Psoas muscle (tissue), 8 donors: ENCODE results near the gene NFS1. TPM values are rescaled to one million over a fixed set of nuclear protein-coding genes. Genes with fewer than 3 reads are reported as not detected.
A peak's percentile ranks its signal among the peaks of the same experiment; 100 is the strongest.

Experiments
- ATAC-seq, 4 donors: fragments of 200-7000 bp; cut with Tn5 transposase; one replicate each; pipeline ENCODE4 v1.9.1; 2020; ENCODE audit warnings: moderate library complexity in 3 of 4, mild to moderate bottlenecking in 2 of 4
- DNase-seq, 2 donors: peaks; one replicate each; pipeline ENCODE4 v3.0.0-alpha.2; 2020
- H3K27ac ChIP-seq: fragments of 200-600 bp; one replicate; pipeline ENCODE4 v1.8.0; 2022
- H3K27me3 ChIP-seq, 3 donors: fragments of 200-600 bp in 1 of 3; one replicate each; pipeline versions ENCODE4 v1.6.1 to v1.8.0; 2013 to 2022; ENCODE audit warnings: low read length in 2 of 3, mild to moderate bottlenecking in 2 of 3, moderate library complexity in 1 of 3; ENCODE audit not compliant: insufficient read depth in 3 of 3
- H3K36me3 ChIP-seq, 2 donors: fragments of 200-600 bp in 1 of 2; one replicate each; pipeline versions ENCODE4 v1.6.1 to v1.8.0; 2013 to 2022; ENCODE audit warnings: low read depth in 1 of 2, mild to moderate bottlenecking in 1 of 2, moderate library complexity in 1 of 2; ENCODE audit not compliant: insufficient read depth in 1 of 2
- H3K4me1 ChIP-seq: fragments of 200-600 bp; one replicate; pipeline ENCODE4 v1.8.0; 2022
- H3K4me3 ChIP-seq: fragments of 200-600 bp; one replicate; pipeline ENCODE4 v1.8.0; 2022; ENCODE audit warnings: mild to moderate bottlenecking
- H3K9me3 ChIP-seq: fragments of 200-600 bp; one replicate; pipeline ENCODE4 v1.8.0; 2022
- WGBS, 3 donors: extraction: QIAGEN DNeasy Blood & Tissue Kit; methylation state at CpG; one replicate each; pipeline versions ENCODE4 v1.1.6 to v1.1.7; 2013; 5-methylcytosine and 5-hydroxymethylcytosine counted together
- intact Hi-C, 2 donors: fragments of 100-400 bp; cut with DNase I; formaldehyde crosslinking; loops; one replicate each; pipeline versions ENCODE4 v1.11.0 to v1.14.2; 2022
- polyA plus RNA-seq, 3 donors: library from polyadenylated mRNA; stranded (reverse); fragments of 200-250 nt; gene quantifications; one replicate each; pipeline ENCODE4 v1.2.3, GENCODE V29; 2013
- total RNA-seq, 4 donors: library from RNA; stranded (reverse); fragmentation: NEBNext Ultra II Directional in 2 of 4; extraction: Animal tissue kit (Norgen Biotek cat#: 25700) in 2 of 4; gene quantifications; one replicate each; pipeline versions ENCODE4 v1.2.1 to v1.2.4, GENCODE V29; 2021 to 2023
- TF ChIP-seq, protein P1 (sequence below): fragments of 200-600 bp; IDR thresholded peaks from one replicate; pipeline ENCODE4 v1.8.0; 2022; ENCODE audit warnings: antibody characterized with exemption
- donor health status: healthy with polysubstance abuse.
- donor health status: DM: no; HTN: no; CAD: no; lungs with moderate emphysema.
- donor health status: Bipolar disorder and iron deficiency.
- donor health status: healthy.
- donor health status: DM: yes; HTN: yes; CAD: no.
- donor health status: DM: no; HTN: no; CAD: no.
- donor health status: DM: no; HTN: no; CAD: no.
- donor health status: DM: yes; HTN: yes; CAD: no.

Gene NFS1
- total and polyA plus RNA-seq, 7 donors, result 19.8 to 45.0 (median 35.2) TPM

DNA sequence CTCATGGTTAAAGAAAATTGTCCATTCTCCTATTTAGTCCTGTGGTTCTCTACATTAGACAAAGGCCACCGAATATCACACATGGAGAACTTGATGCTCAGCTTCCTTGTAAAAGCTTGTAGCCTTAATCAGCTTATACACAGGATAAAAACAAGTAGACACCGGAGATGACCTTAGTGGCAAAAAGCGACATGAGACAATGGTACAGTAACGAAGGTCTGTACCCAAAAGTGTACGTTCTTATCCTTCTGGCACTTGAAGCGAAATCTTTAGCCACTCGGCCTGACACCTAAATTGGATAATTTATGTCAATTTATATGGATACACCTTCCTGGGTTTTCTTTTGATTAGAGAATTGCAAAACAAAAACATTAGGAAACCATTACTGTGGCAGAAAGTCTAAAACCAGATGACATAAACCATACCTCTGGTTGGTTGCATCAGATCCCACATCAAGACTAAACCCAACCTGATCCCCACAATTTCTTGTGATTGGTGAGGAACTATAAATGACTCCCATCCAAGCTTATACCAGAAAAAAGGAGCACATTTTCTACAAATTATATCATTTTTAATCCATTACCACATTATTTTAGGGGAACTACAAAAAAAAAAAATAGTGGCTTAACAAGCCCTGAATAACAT, 36.8 kb upstream of the NFS1 start:
- H3K27ac ChIP-seq, result no peak overlapping the region

DNA sequence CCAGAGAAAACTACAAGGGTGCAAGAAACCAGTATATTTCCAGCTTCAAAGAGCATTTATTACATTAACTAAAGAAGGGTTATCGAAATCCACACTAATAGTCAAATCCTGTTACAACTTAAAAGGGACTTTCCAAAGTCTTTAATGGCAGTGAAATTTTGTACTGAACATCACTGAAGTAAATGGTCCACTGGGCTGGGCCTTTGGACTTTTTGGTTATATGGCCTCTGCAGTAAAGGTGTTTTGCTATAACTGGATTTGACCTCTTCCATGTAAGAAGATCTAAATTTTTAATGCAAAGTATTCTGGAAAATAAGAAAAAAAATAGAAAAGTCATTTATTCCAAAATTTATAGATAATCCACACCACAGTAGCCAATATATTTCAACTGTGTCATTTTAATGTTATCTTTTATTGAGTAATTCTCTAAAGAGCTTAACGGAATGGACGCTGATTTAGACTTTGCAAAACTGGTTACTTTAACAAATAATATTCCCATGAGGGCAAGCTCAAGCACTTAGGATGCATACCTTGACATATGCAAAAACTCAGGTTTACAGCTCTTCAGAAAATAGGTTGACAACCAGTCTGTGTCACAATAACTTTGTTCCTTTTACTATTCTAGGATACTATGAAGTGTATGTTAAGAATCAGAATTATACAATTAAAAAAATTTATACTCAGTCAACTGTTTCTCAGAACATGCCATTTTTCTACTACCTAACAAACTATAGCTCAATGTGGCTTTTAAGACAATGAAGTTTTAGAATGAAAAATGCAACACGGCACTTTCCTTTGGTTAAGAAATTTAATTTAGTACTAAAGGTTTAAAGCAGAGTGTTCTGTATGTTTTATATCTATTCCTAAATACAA, 35.9 kb upstream of the NFS1 start:
- peaks cover 16 to 100% of the 10 kb centered on the region in 2 donors for H3K36me3 ChIP-seq
- 64 to 66% (median 65%) methylated on average over 4 of the region's 4 CpGs for WGBS, 3 donors
- DNase-seq (no peak), ATAC-seq (no peak)
- TF ChIP-seq, protein P1, sequence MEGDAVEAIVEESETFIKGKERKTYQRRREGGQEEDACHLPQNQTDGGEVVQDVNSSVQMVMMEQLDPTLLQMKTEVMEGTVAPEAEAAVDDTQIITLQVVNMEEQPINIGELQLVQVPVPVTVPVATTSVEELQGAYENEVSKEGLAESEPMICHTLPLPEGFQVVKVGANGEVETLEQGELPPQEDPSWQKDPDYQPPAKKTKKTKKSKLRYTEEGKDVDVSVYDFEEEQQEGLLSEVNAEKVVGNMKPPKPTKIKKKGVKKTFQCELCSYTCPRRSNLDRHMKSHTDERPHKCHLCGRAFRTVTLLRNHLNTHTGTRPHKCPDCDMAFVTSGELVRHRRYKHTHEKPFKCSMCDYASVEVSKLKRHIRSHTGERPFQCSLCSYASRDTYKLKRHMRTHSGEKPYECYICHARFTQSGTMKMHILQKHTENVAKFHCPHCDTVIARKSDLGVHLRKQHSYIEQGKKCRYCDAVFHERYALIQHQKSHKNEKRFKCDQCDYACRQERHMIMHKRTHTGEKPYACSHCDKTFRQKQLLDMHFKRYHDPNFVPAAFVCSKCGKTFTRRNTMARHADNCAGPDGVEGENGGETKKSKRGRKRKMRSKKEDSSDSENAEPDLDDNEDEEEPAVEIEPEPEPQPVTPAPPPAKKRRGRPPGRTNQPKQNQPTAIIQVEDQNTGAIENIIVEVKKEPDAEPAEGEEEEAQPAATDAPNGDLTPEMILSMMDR, result no peak
- H3K4me1 ChIP-seq, result peaks cover 90% of the 10 kb centered on the region
- intact Hi-C loops, result loop anchor here in 1 of 2 donors (5.0 kb wide), 1 partner anchor 33 kb away; no protein-coding TSS in a partner anchor
- no peaks in the 10 kb centered on the region for H3K27me3 ChIP-seq
- H3K9me3 ChIP-seq, result no peaks in the 10 kb centered on the region
- H3K4me3 ChIP-seq, result peak overlapping the region; percentile 29
- no peak overlapping the region for H3K27ac ChIP-seq

More for the DNA sequence above, 36.8 kb upstream of the NFS1 start:
- Histone ChIP-seq H3K4me3 (peak overlapping the region; percentile 29), H3K9me3 (no peaks in the 10 kb centered on the region), H3K27me3 (no peaks in the 10 kb centered on the region), H3K4me1 (peaks cover 86% of the 10 kb centered on the region), H3K36me3 (peaks cover 18 to 100% of the 10 kb centered on the region in 2 donors)
- DNase-seq (no peak), ATAC-seq (no peak)
- intact Hi-C loops, result loop anchor here in 1 of 2 donors (5.0 kb wide), 1 partner anchor 34 kb away; no protein-coding TSS in a partner anchor
- 28 to 42% (median 32%) methylated on average over 7 of the region's 7 CpGs for WGBS, 3 donors
- TF ChIP-seq, protein P1, result no peak

DNA sequence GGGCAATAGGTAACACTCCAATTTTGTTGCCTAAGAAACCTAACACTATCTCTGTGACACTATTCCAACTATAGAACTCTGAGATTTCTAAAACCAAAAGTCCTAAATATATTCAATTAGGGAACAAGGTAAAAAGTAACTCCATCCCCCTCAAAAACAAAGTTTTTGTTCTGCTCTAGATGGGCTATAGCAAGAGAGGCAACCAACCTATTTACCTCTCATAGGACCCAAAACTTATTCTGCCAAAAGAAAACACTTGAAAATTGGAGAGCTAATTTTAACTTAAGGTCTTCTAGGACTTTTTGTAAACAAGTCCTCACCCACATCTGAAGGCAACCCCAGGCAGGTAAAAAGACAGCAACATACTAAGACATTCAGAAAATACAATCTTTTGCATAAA, 35.2 kb upstream of the NFS1 start:
- ATAC-seq (no peak), DNase-seq (no peak)
- H3K9me3 ChIP-seq, result no peaks in the 10 kb centered on the region
- no peaks in the 10 kb centered on the region for H3K27me3 ChIP-seq
- H3K27ac ChIP-seq, result peak overlapping the region; percentile 13
- TF ChIP-seq, protein P1, result no peak
- intact Hi-C loops, result no loop called here
- peaks cover 89% of the 10 kb centered on the region for H3K4me1 ChIP-seq
- peaks cover 15 to 100% of the 10 kb centered on the region in 2 donors for H3K36me3 ChIP-seq
- H3K4me3 ChIP-seq, result peak overlapping the region; percentile 17

DNA sequence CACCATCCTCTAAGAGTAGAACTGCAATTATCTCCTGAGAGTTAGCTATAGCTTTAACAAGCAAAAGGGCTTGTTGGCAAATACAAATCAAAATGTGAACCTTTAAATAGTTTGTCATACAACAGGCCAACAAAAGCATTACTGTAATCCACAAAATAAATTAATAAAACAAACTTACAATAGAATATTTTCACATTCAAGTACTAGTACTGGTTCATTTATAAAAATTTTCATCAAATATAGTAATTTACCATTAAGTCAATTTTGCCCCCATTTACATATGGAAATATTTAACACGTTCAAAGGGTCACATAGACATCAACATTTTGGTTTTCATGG, 33.5 kb upstream of the NFS1 start:
- Histone ChIP-seq H3K4me1 (peaks cover 74% of the 10 kb centered on the region), H3K9me3 (no peaks in the 10 kb centered on the region), H3K27ac (no peak overlapping the region), H3K27me3 (no peaks in the 10 kb centered on the region), H3K4me3 (peak overlapping the region; percentile 3), H3K36me3 (peaks cover 14 to 100% of the 10 kb centered on the region in 2 donors)
- WGBS, 3 donors, result 52 to 61% (median 60%) methylated on average over 1 of the region's 1 CpG
- ATAC-seq (no peak), DNase-seq (no peak)
- intact Hi-C loops, result no loop called here
- TF ChIP-seq, protein P1, result no peak
